ENCODE results near the gene IP6K1.

Gene IP6K1

GRCh38 chr3:49792371-49793150, 6.2 kb upstream of the IP6K1 start:
- WGBS, result 95% methylated on average over 10 of the region's 10 CpGs
- no peak for DNase-seq
- Histone ChIP-seq H3K4me3 (ENCODE audit: insufficient read depth in 1 of 2, low read depth in 1 of 2, low read length in 2 of 2) (no peak overlapping the region), H4K91ac (ENCODE audit: low read length) (no peak overlapping the region), H2AFZ (ENCODE audit: low read depth, low read length) (no peak overlapping the region), H2AK5ac (ENCODE audit: low read length, severe bottlenecking) (no peak overlapping the region), H3K18ac (ENCODE audit: low read depth in 1 of 2, low read length in 2 of 2) (no peak overlapping the region), H3K4me1 (ENCODE audit: control insufficient read depth, insufficient read depth, low read depth, low read length) (no peaks in the 10 kb centered on the region), H3K9ac (ENCODE audit: low read length) (no peak overlapping the region), H4K8ac (ENCODE audit: low read length) (no peak overlapping the region), H3K9me3 (ENCODE audit: control insufficient read depth, low read length) (no peaks in the 10 kb centered on the region), H2BK5ac (ENCODE audit: low read depth, low read length, poor library complexity, severe bottlenecking) (no peak overlapping the region), H3K4ac (ENCODE audit: low read depth in 1 of 2, low read length in 2 of 2) (no peak overlapping the region), H2BK15ac (ENCODE audit: low read depth, poor library complexity, severe bottlenecking) (no peak overlapping the region), H3K27me3 (ENCODE audit: control insufficient read depth in 1 of 2, insufficient read depth in 1 of 2, low read length in 2 of 2) (no peaks in the 10 kb centered on the region), H3K23ac (ENCODE audit: low read length in 2 of 2) (no peak overlapping the region), H3K79me1 (replicated peaks; ENCODE audit: low read length, poor library complexity, severe bottlenecking) (no peaks in the 10 kb centered on the region), H2BK120ac (ENCODE audit: low read depth, low read length) (no peak overlapping the region), H3K27ac (ENCODE audit: low read length, poor library complexity, severe bottlenecking) (no peak overlapping the region), H2BK12ac (ENCODE audit: low read length in 2 of 2) (no peak overlapping the region), H3K4me2 (ENCODE audit: low read length, poor library complexity, severe bottlenecking) (no peak overlapping the region), H3K14ac (ENCODE audit: low read length in 2 of 2) (no peak overlapping the region), H3K36me3 (ENCODE audit: control insufficient read depth in 1 of 2, insufficient read depth in 2 of 2, low read depth in 1 of 2, low read length in 2 of 2) (no peaks in the 10 kb centered on the region)

GRCh38 chr3:49791571-49791970, 5.2 kb upstream of the IP6K1 start:
- WGBS, result 95% methylated on average over 4 of the region's 4 CpGs
- Histone ChIP-seq H3K4me3 (ENCODE audit: insufficient read depth in 1 of 2, low read depth in 1 of 2, low read length in 2 of 2) (no peak overlapping the region), H2BK120ac (ENCODE audit: low read depth, low read length) (no peak overlapping the region), H4K8ac (ENCODE audit: low read length) (no peak overlapping the region), H2BK12ac (ENCODE audit: low read length in 2 of 2) (no peak overlapping the region), H3K36me3 (ENCODE audit: control insufficient read depth in 1 of 2, insufficient read depth in 2 of 2, low read depth in 1 of 2, low read length in 2 of 2) (no peaks in the 10 kb centered on the region), H3K9ac (ENCODE audit: low read length) (no peak overlapping the region), H2AFZ (ENCODE audit: low read depth, low read length) (no peak overlapping the region), H3K9me3 (ENCODE audit: control insufficient read depth, low read length) (no peaks in the 10 kb centered on the region), H3K4me1 (ENCODE audit: control insufficient read depth, insufficient read depth, low read depth, low read length) (peaks cover 6% of the 10 kb centered on the region), H3K27me3 (ENCODE audit: control insufficient read depth in 1 of 2, insufficient read depth in 1 of 2, low read length in 2 of 2) (no peaks in the 10 kb centered on the region), H2BK15ac (ENCODE audit: low read depth, poor library complexity, severe bottlenecking) (no peak overlapping the region), H3K79me1 (replicated peaks; ENCODE audit: low read length, poor library complexity, severe bottlenecking) (peaks cover 4% of the 10 kb centered on the region), H3K18ac (ENCODE audit: low read depth in 1 of 2, low read length in 2 of 2) (no peak overlapping the region), H3K4me2 (ENCODE audit: low read length, poor library complexity, severe bottlenecking) (no peak overlapping the region), H3K14ac (ENCODE audit: low read length in 2 of 2) (no peak overlapping the region), H3K27ac (ENCODE audit: low read length, poor library complexity, severe bottlenecking) (no peak overlapping the region), H2AK5ac (ENCODE audit: low read length, severe bottlenecking) (no peak overlapping the region), H3K23ac (ENCODE audit: low read length in 2 of 2) (no peak overlapping the region), H3K4ac (ENCODE audit: low read depth in 1 of 2, low read length in 2 of 2) (no peak overlapping the region), H2BK5ac (ENCODE audit: low read depth, low read length, poor library complexity, severe bottlenecking) (no peak overlapping the region), H4K91ac (ENCODE audit: low read length) (no peak overlapping the region)
- DNase-seq, result no peak

GRCh38 chr3:49790626-49791411, 4.5 kb upstream of the IP6K1 start:
- no peak overlapping the region for H3K27ac ChIP-seq (ENCODE audit: low read length, poor library complexity, severe bottlenecking)
- no peak overlapping the region for H3K4me3 ChIP-seq (ENCODE audit: insufficient read depth in 1 of 2, low read depth in 1 of 2, low read length in 2 of 2)
- no peaks in the 10 kb centered on the region for H3K9me3 ChIP-seq (ENCODE audit: control insufficient read depth, low read length)
- peak overlapping the region in 1 of 2 experiments; percentile 30 for H3K23ac ChIP-seq (ENCODE audit: low read length in 2 of 2)
- no peak overlapping the region for H2BK120ac ChIP-seq (ENCODE audit: low read depth, low read length)
- WGBS, result 46% methylated on average over 6 of the region's 9 CpGs
- no peak overlapping the region for H3K4me2 ChIP-seq (ENCODE audit: low read length, poor library complexity, severe bottlenecking)
- H2BK12ac ChIP-seq (ENCODE audit: low read length in 2 of 2), result no peak overlapping the region
- no peak overlapping the region for H4K91ac ChIP-seq (ENCODE audit: low read length)
- H3K27me3 ChIP-seq (ENCODE audit: control insufficient read depth in 1 of 2, insufficient read depth in 1 of 2, low read length in 2 of 2), result no peaks in the 10 kb centered on the region
- no peak overlapping the region for H3K18ac ChIP-seq (ENCODE audit: low read depth in 1 of 2, low read length in 2 of 2)
- H2AK5ac ChIP-seq (ENCODE audit: low read length, severe bottlenecking), result no peak overlapping the region
- H3K4ac ChIP-seq (ENCODE audit: low read depth in 1 of 2, low read length in 2 of 2), result no peak overlapping the region
- no peak overlapping the region for H2AFZ ChIP-seq (ENCODE audit: low read depth, low read length)
- H3K9ac ChIP-seq (ENCODE audit: low read length), result no peak overlapping the region
- H3K36me3 ChIP-seq (ENCODE audit: control insufficient read depth in 1 of 2, insufficient read depth in 2 of 2, low read depth in 1 of 2, low read length in 2 of 2), result no peaks in the 10 kb centered on the region
- no peak overlapping the region for H2BK15ac ChIP-seq (ENCODE audit: low read depth, poor library complexity, severe bottlenecking)
- no peak overlapping the region for H2BK5ac ChIP-seq (ENCODE audit: low read depth, low read length, poor library complexity, severe bottlenecking)
- H4K8ac ChIP-seq (ENCODE audit: low read length), result no peak overlapping the region
- DNase-seq, result peak; percentile 66
- H3K14ac ChIP-seq (ENCODE audit: low read length in 2 of 2), result no peak overlapping the region
- H3K79me1 ChIP-seq (replicated peaks; ENCODE audit: low read length, poor library complexity, severe bottlenecking), result peaks cover 4% of the 10 kb centered on the region
- H3K4me1 ChIP-seq (ENCODE audit: control insufficient read depth, insufficient read depth, low read depth, low read length), result peaks cover 6% of the 10 kb centered on the region

GRCh38 chr3:49788056-49788455, 1.7 kb upstream of the IP6K1 start:
- Histone ChIP-seq H3K4me1 (ENCODE audit: control insufficient read depth, insufficient read depth, low read depth, low read length) (peaks cover 10% of the 10 kb centered on the region), H3K9me3 (ENCODE audit: control insufficient read depth, low read length) (no peaks in the 10 kb centered on the region), H3K4me2 (ENCODE audit: low read length, poor library complexity, severe bottlenecking) (no peak overlapping the region), H2AK5ac (ENCODE audit: low read length, severe bottlenecking) (no peak overlapping the region), H2BK120ac (ENCODE audit: low read depth, low read length) (no peak overlapping the region), H3K23ac (ENCODE audit: low read length in 2 of 2) (no peak overlapping the region), H3K9ac (ENCODE audit: low read length) (no peak overlapping the region), H3K14ac (ENCODE audit: low read length in 2 of 2) (no peak overlapping the region), H3K18ac (ENCODE audit: low read depth in 1 of 2, low read length in 2 of 2) (no peak overlapping the region), H3K27ac (ENCODE audit: low read length, poor library complexity, severe bottlenecking) (no peak overlapping the region), H2BK15ac (ENCODE audit: low read depth, poor library complexity, severe bottlenecking) (no peak overlapping the region), H3K27me3 (ENCODE audit: control insufficient read depth in 1 of 2, insufficient read depth in 1 of 2, low read length in 2 of 2) (no peaks in the 10 kb centered on the region), H2BK5ac (ENCODE audit: low read depth, low read length, poor library complexity, severe bottlenecking) (no peak overlapping the region), H4K8ac (ENCODE audit: low read length) (no peak overlapping the region), H2AFZ (ENCODE audit: low read depth, low read length) (no peak overlapping the region), H3K4ac (ENCODE audit: low read depth in 1 of 2, low read length in 2 of 2) (no peak overlapping the region), H2BK12ac (ENCODE audit: low read length in 2 of 2) (no peak overlapping the region), H3K36me3 (ENCODE audit: control insufficient read depth in 1 of 2, insufficient read depth in 2 of 2, low read depth in 1 of 2, low read length in 2 of 2) (peaks cover 10 to 13% of the 10 kb centered on the region in 2 experiments), H4K91ac (ENCODE audit: low read length) (no peak overlapping the region), H3K4me3 (ENCODE audit: insufficient read depth in 1 of 2, low read depth in 1 of 2, low read length in 2 of 2) (no peak overlapping the region), H3K79me1 (replicated peaks; ENCODE audit: low read length, poor library complexity, severe bottlenecking) (peaks cover 4% of the 10 kb centered on the region)
- 96% methylated on average over 2 of the region's 2 CpGs for WGBS
- no peak for DNase-seq

Measured in mesenchymal stem cell (in vitro differentiated cells and primary cell).